Gastroesophageal sphincter (tissue), 3 donors: Measurements from ENCODE around the gene PRRC2A.

Source experiments
- POLR2A ChIP-seq, 2 donors: fragments of 450-650 bp; IDR thresholded peaks; one replicate each; pipeline ENCODE4 v1.6.1; 2017; ENCODE audit warnings: antibody characterized with exemption in 2 of 2, mild to moderate bottlenecking in 2 of 2, moderate library complexity in 1 of 2
- POLR2AphosphoS5 ChIP-seq: sonication (generic); formaldehyde crosslinking; IDR thresholded peaks from one replicate; pipeline ENCODE4 v1.6.1; 2017; ENCODE audit warnings: antibody characterized with exemption
- TF ChIP-seq, protein P1 (sequence below), 4 experiments: fragments of 200-600 bp in 2 of 4; fragments of 450-650 bp in 2 of 4; sonication (generic) in 1 of 4; IDR thresholded peaks; one replicate each; pipeline ENCODE4 v1.5.1; 2017 to 2019; ENCODE audit warnings: antibody characterized with exemption in 4 of 4, mild to moderate bottlenecking in 2 of 4, moderate library complexity in 2 of 4

DNA sequence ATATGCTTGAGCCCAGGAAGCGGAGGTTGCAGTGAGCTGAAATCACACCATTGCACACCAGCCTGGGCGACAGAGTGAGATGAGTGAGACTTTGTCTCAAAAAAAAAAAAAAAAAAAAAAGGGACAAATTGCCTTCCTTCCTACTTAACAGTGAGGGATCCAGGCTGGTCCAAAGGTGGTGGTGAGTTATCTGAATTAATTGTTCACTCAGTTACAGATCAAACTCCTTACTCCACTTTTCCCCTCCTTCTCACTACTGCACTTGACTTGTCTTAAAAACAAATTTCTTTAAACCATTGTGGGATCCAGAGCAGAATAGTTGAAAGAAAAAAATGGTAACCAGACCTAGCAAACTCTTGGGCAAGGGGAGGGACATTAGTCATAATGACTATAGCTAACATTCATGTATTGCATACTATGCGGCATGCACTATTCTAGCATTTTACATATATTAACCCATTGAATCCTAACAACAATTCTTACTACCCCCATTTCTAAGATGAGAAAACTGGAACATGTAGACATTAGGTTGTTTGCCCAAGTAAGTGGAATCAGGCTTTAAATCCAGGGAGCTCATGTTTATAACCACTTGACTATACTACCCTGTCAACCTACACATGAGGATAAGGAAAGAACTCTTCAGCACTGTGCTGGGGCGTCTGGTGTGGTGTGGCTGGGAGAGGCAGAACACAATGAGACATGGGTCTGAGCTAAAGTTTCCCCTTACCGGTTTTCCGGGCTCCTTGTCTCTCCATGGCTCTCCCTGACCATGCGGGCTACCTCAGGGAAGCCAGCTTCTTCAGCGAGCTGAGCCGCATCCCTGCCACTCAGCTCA, 42.8 kb downstream of the PRRC2A start:
- TF ChIP-seq POLR2A (IDR thresholded peaks at IDR 0.05): no peak
- TF ChIP-seq, protein P1, sequence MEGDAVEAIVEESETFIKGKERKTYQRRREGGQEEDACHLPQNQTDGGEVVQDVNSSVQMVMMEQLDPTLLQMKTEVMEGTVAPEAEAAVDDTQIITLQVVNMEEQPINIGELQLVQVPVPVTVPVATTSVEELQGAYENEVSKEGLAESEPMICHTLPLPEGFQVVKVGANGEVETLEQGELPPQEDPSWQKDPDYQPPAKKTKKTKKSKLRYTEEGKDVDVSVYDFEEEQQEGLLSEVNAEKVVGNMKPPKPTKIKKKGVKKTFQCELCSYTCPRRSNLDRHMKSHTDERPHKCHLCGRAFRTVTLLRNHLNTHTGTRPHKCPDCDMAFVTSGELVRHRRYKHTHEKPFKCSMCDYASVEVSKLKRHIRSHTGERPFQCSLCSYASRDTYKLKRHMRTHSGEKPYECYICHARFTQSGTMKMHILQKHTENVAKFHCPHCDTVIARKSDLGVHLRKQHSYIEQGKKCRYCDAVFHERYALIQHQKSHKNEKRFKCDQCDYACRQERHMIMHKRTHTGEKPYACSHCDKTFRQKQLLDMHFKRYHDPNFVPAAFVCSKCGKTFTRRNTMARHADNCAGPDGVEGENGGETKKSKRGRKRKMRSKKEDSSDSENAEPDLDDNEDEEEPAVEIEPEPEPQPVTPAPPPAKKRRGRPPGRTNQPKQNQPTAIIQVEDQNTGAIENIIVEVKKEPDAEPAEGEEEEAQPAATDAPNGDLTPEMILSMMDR (IDR thresholded peaks at IDR 0.05): no peak
- TF ChIP-seq POLR2AphosphoS5: no peak
